ENCODE results near the gene ZNG1F.
"Not testable (repeated sequence)": the region's sequence is repeated elsewhere in the genome, so short reads cannot be mapped to it uniquely, and the experiment has no call there.

Gene ZNG1F

DNA sequence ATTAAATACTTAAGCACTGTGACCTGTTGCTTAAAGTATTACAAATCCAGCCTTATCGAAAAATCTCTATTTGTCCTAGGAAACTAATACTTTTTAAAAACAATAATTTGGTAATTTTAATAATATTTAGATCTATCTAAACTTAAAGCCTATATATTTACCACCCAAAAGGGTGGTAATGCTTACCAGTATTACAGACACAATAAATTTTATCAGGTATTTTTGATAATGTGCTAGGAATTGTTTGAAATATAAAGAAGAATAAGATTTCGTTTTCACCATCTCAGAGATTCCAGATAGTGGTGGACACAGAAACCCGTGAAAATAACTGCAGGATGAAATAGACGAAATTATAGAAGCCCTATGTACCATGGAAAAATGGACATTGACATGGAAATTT lies 68.4 kb downstream of the ZNG1F start:
- not testable (repeated sequence) for DNase-seq

DNA sequence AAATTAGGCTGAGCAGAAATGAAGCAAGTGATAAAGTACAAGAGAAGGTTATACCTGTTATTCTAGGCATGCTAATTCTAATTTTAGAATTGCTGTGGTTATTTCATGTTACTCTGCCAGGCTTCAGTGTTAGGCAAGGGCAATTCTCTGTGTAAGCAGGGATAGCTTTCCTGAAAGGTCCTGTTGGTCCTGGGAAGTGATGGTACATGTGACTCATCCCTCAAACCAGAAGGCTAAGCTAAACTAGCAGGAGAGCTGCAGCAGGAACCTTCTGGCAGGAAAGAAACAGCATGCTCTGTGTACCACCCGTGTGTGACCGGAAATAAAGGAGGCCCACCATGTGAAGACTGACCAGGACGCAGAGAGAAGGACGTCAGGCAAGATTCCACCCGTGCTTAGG lies 69.4 kb downstream of the ZNG1F start:
- DNase-seq: not testable (repeated sequence)

DNA sequence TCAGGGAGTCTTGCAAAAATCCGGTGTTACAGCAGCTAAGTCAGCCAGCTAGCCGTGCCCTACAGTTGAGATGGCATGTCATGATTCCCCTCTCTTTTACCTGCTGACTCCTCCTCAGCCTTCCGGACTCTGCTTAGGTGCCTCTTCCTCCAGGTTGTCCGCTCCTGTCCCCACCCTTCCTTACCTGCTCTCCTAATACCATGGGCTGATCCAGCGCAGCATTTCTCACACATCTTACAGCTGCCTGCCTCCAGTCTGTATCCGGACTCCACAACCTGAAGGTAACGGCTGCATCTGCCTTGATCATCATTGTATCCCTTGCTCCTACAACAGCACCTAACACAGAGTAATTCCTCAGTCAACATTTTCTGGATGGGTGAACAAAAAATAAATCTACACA lies 69.8 kb downstream of the ZNG1F start:
- not testable (repeated sequence) for DNase-seq

DNA sequence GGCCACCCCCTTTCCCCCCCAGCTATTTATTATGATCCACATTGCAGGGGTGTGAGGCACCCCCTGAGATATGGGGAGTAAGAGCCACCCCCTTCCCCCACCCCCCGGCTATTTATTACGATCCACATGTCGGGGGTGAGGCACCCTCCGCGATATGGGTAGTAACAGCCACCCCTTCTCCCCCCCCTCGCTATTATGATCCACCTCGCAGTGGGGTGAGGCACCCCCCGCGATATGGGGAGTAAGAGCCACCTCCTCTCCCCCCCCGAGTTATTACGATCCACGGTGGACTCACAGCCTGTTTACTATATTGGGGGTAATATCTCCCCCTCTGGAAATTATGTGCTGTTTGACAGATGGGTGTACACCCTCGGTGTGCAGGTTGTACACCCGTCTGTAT lies 75.8 kb downstream of the ZNG1F start:
- not testable (repeated sequence) for DNase-seq

DNA sequence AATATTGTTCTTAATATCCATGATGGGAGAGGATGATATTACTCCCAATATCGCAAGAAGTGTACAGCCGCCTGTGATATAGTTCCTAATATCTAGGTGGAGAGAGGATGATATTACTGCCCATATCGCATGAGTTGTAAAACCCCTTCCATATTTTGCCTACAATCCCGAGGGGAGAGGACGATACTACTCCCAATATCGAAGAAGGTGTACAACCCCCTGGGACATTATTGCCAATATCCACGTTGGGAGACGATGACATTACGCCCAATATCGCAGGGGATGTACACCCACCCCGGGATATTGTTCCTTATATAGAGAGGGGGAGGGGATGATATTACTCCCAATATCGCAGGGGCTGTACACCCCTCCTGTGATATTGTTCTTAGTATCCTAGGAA lies 77.7 kb downstream of the ZNG1F start:
- DNase-seq: not testable (repeated sequence)

DNA sequence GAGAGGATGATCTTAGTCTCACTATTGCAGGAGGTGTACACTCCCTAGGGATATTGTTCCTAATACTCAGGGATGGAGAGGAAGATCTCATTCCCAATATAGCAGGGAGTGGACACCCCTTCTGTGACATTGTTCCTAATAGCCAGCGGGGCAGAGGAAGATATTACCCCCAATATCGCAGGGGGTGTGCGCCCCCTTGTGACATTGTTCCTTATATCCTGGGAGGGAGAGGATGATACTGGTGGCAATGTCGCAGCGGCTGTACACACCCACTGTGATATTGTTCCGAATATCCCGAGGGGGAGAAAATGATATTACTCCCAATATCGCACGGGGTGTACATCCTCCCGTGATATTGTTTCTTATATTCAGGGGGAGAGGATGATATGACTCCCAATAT lies 78.2 kb downstream of the ZNG1F start:
- DNase-seq: not testable (repeated sequence)

DNA sequence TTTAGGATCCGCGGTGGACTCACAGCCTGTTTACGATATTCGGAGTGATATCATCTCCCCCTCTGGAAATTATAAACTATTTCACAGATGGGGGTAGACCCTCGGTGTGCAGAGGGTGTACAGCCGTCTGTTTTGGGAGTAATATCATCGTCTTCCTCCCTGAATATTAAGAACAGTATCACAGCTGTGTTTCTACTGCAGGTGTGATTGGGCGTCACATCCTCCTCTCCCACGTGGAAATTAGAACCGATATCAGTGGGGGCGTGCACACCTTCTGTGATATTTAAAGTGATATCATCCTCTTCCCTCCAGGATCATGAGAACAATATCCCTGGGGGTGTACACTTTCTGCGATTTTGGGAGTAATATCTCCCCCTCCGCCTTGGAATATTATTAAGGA lies 79.9 kb downstream of the ZNG1F start:
- not testable (repeated sequence) for DNase-seq

DNA sequence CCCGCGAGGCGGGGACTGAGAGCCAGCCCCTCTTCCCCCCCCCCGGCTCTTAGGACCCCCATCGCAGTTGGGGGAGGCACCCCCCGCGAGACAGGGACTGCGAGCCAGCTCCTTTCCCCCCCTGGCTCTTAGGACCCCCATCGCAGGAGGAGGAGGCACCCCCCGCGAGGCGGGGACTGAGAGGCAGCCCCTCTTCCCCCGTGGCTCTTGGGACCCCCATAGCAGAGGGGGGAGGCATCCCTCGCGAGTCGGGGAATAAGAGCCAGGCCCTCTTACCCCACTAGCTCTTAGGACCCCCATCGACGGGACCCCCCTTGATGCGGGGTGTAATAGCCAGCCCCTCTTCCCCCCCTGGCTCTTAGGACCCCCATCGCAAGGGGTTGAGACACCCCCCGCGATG lies 80.3 kb downstream of the ZNG1F start:
- DNase-seq: not testable (repeated sequence)

DNA sequence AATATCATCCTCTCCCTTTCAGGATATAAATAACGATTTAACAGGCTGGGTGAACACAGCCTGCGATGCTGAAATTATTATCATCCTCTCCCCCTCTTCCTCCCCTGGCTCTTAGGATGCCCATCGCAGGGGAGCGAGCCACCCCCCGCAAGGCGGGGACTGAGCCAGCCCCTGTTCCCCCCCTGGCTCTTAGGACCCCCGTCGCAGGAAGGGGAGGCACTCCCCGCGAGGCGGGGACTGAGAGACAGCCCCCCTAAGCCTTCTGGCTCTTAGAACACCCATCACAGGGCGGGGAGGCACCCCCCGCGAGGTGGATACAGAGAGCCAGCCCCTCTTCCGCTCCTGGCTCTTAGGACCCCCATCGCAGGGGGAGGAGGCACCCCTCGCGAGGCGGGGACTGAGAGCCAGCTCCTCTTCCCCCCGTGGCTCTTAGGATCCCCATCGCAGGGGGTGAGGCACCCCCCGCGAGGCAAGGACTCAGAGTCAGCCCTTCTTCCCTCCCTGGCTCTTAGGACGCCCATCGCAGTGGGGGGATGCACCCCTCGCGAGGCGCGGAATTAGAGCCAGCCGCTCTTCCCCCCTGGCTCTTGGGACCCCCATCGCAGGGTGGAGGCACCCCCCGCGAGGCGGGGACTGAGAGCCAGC lies 82.5 kb downstream of the ZNG1F start:
- DNase-seq: not testable (repeated sequence)

DNA sequence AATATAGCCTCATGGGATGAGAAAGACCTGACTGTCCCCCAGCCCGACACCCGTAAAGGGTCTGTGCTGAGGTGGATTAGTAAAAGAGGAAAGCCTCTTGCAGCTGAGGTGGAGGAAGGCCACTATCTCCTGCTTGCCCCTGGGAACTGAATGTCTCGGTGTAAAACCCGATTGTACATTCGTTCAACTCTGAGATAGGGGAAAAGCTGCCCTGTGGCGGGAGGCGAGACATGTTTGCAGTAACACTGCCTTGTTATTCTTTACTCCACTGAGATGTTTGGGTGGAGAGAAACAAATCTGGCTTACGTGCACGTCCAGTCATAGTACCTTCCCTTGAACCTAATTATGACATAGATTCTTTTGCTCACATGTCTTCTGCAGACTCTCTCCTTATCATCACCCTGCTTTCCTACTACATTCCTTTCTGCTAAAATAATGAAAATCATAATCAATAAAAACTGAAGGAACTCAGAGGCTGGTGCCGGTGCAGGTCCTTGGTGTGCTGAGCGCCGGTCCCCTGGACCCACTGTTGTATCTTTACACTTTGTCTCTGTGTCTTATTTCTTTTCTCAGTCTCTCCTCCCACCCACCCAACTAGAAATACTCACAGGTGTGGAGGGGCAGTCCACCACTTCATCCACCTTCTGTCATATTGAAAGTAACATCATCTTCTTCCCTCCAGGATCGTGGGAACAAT lies 83.4 kb downstream of the ZNG1F start:
- not testable (repeated sequence) for DNase-seq

DNA sequence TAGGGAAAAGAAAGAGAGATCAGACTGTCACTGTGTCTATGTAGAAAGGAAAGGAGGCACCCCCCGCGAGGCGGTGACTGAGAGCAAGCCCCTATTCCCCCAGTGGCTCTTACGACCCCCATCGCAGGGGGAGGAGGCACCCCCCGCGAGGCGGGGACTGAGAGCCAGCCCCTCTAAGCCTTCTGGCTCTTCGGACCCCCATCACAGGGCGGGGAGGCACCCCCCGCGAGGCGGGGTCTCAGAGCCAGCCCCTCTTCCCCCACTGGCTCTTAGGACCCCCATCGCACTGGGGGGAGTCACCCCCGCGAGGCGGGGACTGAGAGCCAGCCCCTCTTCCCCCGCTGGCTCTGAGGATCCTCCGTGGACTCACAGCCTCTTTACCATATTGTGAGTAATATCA lies 84.6 kb downstream of the ZNG1F start:
- not testable (repeated sequence) for DNase-seq

DNA sequence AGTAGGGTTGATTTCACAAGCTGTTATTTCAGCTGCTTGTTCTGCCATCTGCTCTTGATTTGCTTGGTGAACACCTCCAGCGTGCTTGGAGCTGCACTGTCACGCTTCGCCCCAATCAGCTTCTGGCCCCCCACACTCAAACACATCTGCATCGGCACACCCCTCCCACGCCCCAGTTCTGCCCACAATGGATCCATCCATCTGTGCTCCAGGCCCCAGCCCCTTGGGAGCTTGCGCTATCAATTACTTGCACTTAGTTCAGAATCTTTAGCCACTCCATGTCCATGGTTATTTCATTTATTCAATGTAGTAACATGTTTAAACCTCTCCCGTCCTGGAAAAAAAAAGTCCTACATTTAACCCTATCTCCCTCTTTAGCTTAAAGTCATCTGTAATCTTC lies 88.6 kb downstream of the ZNG1F start:
- DNase-seq: not testable (repeated sequence)

DNA sequence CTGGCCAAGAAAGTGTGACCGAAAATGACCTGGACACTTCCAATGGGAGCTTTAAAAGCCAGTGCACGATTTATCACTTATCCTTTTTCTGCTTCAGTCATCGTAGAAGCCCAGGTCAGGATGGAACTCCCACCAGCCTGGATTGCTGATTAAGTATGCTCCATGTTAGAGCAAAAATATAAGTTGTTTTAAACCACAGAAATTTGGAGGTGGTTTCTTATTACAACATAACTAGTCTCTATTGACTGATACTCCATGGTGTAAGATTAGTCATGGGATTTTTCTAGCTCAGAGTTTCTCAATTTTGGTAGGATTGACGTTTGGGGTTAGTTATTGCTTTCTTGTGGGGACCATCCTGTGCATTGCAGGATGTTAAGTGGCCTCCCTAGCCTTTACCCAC lies 90.4 kb downstream of the ZNG1F start:
- DNase-seq: not testable (repeated sequence)

DNA sequence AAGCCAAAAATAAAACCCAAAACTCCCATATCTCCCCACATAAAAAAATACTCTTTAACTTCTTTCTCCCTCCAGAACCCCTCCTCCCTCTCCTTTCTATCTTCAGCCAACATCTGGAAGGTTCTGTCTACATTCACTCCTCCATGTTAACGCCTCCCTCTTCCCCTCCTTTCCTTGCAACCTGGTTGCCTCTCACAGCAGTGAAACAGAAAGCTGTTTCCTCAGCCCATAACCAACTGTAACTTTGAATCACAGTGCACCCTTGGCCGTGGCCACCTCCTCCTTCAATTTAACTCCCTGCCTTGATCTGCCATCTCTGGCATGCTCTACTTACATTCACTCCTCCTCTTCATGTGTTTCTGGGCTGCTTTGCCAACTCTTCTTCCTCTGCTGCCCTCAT lies 94.1 kb downstream of the ZNG1F start:
- not testable (repeated sequence) for DNase-seq

DNA sequence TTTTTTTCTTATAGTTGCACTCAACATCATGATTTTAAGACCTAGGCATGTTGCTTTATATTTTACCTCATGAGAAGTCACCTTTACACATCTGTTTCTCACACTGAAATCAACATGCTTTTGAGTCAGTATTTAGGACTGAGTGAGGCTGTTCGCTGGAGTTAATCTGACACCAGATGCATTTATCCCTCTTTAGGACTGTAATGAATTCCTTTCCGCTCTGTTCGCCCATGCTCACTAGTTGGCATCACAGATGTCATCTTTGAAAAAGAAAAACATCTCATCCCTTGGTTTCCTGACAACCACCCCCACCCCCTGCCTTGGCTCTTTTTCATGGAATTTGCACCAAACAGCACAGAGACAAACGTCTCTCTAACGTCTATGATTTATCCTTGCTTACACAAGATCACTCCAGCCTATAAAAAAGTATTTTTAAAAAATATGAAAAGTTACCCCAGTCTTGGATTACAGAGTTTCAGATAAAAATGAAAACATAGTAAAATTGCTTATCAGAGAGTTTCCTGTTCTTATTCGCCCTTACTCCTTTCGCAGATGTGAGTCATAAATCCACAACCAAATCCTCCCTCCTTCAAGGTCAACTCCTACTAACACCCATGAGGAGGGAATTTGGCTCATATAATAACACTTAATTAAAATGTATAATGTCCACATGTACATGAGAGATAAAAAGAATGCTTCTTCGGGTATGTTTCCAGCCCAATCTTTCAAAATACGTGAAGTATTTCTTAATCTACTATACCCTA lies 94.9 kb downstream of the ZNG1F start:
- not testable (repeated sequence) for DNase-seq

DNA sequence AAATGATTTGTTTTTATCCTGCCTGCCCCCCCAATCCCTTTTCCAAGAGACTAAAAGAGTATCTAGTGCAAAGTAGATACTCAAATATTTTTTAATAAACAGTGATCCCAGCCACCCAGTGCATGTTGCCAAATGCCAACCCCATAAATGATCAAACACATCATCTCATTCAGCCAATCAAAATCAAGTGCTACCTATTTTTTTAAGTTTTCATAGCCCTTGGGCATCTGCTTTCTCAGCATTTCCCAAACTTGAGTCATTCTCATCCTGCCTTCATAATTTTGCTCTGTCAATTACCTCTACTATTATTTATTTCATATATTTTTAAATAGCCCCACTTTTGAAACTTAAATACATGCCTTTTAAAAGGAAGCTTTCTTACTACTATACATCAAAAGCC lies 98.2 kb downstream of the ZNG1F start:
- DNase-seq: not testable (repeated sequence)

DNA sequence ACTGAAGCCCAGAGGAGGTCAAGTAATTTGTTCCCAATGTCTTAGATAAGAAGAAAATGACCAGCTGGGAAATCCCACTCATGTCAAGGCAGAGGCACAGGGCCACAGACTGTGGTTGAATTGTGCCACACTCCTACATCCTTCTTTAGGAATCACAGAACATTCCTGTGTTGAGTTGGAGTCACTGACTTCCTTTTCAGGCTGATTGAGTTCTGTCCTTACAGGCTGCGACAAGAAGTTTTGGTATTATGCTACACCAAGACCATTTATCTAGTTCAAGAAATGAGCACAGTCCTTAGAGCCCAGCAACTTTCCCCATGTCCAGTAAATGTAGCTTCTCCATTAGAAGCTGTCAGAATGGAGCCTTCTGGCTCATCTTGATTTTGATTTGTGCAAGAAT lies 98.7 kb downstream of the ZNG1F start:
- not testable (repeated sequence) for DNase-seq

DNA sequence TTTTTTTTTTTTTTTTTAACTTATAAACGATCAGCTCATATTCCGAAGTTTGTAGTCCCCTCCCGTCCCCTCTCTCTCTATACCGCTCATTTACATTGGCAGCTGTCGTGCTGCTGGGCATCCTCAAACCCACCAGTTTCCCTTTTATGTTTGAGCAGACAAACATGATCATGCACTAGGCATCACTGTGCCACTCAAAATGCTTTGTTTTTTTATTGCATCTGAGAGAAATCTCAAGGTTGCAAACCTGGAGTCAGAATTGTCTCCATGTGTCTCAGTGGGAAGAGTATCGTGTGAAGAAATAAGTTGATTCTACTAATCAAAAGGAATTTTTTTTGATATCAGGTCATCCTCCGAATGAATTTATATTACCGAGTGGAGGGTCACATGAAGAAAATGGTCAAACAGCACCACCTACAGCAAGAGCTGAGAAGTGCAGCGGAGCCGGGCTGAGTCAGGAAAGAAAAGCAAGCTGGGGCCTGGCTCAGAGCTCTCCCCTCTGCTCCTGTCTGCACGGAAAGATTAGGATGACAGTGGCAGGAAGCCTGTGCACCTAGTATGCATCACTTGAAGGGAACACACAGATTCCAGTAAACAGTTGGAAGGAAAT lies 100.6 kb downstream of the ZNG1F start:
- DNase-seq: not testable (repeated sequence)

DNA sequence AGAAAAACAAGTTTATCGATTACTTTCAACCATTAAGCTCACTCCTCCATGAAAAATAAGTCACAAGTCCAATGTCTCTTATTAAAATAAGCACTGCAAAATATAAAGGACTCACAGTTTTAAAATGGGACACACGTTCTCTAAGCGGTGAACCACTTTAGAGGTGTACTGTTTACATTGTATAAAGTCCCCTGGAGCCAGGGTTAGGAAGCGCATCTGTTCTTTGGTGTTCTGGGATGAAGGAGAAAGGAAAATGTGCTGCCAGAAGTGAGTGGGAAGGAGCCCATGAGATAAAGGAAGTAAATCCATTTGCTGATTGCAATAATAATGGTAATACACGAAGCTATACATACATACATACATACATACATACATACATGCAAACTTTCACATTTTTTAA lies 101.2 kb downstream of the ZNG1F start:
- not testable (repeated sequence) for DNase-seq

DNA sequence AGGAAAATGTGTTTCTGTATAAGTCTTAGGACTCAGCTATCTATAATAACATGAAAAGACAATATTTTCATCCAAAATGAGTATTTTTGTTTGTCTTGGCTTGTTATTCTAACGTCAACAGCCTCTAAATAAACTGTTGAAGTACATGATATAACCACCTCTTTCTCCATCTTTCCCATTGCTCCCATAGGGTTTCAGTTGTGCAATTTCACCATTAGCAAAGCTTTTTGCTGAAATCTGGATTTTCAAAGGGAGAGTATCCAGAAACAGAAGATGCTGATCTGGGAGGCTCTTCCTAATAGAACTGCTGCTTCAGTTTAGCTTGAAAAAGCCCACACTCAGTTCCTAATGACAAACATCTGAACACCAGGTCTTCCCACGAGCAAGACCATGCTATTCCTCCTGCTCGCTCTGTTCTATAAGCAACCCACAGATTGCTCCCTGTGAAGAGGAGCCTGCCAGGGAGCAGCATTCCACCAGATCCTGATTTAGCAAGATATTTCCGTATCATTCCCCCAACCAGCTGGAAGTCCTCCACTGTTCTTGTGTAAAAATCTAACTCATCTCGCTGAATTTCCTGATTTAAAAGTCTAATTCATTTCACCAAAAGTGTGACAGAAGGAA lies 101.8 kb downstream of the ZNG1F start:
- not testable (repeated sequence) for DNase-seq

DNA sequence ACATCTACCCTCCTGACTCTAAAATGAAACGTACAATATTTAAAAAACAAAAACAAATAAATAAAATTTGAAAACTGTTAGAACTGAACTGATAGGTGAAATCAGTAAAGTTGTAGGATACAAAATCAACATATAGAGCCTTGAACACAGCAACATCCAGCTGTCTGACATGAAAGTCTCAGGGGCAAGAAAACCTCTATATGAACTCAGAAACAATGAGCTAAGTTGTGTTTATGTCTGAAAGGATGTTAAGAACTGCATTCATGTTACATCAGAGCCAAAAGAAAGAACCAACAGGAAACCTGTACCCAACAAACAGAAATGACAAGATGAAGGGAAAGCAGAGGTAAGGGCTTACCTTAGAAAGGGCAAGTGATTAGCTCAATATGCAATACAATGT lies 102.4 kb downstream of the ZNG1F start:
- DNase-seq: not testable (repeated sequence)

DNA sequence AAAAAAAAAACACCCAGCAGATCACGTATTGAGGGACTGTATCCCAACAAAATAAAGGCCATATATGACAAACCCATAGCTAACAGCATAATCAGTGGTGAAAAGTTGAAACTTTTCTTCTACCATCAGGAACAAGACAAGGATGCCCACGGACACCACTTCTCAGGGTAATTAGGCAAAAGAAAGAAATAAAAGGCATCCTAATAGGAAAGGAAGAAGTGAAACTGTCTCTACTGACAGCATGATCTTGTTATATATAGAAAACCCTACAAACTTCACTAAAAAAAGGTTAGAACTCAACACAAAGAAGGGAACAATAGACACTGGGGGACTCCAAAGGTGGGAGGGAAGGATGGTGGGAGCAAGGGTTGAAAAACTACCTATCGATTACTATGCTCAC lies 102.9 kb downstream of the ZNG1F start:
- not testable (repeated sequence) for DNase-seq

DNA sequence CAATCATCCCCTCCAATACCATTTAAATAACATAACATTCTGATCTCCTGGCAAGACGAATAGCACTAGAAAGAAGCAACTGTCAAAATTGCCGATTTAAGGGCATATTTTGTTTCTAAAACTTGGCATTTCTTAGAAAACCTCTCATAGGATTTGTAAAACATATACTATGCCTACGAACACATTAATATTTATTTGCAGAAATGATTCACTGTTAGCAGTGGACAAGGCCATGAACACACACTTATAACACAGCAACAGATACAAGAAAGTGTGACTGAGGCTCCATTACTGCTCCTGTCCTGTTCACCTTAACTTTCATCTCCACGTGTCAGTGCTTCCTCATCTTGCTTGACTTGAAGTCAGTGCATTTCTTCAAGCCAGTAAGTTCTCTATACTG lies 106.8 kb downstream of the ZNG1F start:
- not testable (repeated sequence) for DNase-seq
